GM19351 (cell line): ENCODE results near the gene ZNF398.
"Not testable (repeated sequence)": the region's sequence is repeated elsewhere in the genome, so short reads cannot be mapped to it uniquely, and the experiment has no call there.

Source experiments
- ATAC-seq: cut with Tn5 transposase; IDR thresholded peaks from one replicate; pipeline ENCODE4 v1.9.1; 2021; ENCODE audit warnings: mild to moderate bottlenecking, moderate library complexity; ENCODE audit not compliant: unreplicated experiment

The ZNF398 gene

GRCh38 chr7:149223761-149224160 lies 76.5 kb downstream of the ZNF398 start:
- no peak for ATAC-seq

- no peak for ATAC-seq
Observed at GRCh38 chr7:149224352-149224751, 77.1 kb downstream of the ZNF398 start.

- ATAC-seq: no peak
Observed at GRCh38 chr7:149225106-149225505, 77.9 kb downstream of the ZNF398 start.

- ATAC-seq: no peak
Observed at GRCh38 chr7:149225656-149226055, 78.4 kb downstream of the ZNF398 start.

DNA sequence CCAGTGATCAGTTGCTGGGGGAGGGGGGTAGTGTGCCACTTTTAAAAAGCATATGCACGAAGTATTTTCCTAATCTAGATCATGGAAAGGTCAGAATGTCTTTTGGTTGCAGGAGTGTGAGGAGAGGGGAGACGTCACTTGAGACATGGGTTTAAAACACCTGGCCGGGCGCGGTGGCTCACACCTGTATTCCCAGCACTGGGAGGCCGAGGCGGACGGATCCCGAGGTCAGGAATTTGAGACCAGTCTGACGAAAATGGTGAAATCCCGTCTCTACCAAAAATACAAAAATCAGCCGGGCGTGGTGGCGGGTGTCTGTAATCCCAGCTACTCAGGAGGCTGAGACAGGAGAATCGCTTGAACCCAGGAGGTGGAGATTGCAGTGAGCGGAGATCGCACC lies 79.1 kb downstream of the ZNF398 start:
- not testable (repeated sequence) for ATAC-seq

DNA sequence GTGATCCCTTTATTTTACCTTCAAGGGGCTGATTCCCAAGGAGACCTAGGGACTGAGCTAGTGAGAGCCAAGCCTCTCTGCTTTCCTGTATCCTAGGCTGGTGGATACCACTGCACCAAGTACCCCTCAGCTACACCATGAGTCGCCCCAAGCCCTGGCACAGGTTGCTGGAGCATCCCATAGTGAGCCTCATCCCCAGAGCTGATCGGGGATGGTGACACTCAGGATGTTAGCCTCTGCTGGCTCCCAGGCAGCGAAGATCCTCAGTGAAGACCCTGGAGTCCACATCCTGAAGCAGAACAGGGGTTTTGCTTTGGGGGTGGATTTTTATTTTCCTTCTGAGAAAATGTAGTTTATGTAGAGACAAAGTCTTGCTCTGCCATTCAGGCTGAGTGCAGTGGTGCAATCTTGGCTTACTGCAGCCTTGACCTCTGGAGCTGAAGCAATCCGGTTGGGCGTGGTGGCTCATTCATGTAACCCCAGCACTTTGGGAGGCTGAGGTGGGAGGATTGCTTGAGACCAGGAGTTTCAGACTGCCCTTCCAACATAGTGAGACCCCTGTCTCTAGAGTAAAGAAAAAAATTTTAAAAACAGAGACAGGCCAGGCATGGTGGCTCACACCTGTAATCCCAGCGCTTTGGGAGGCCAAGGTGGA lies 79.7 kb downstream of the ZNF398 start:
- ATAC-seq: no peak

- no peak for ATAC-seq
Observed at GRCh38 chr7:149228831-149229471, 81.7 kb downstream of the ZNF398 start.

DNA sequence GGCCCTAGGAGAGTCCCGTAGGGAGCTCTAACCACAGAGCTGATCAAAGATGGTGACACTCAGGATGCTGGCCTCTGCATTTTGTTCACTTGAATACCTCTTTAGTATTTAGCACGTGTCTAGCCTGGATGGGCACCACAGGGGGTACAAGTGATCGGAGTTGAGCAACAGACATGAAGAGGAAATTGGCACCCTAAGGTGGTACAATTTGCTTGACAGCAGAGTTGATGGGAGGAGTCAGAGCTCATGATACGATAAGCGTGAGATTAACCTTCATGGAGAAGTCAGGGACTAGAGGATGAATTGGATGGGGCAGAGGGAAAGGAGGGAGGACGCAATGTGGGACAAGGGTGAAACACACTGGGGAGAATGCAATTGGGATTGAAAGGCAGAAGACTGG lies 82.3 kb downstream of the ZNF398 start:
- no peak for ATAC-seq

GRCh38 chr7:149232362-149232761 lies 85.1 kb downstream of the ZNF398 start:
- ATAC-seq: no peak
